Bronchus fibroblast of lung (primary cell): ENCODE data around the gene DCLRE1A. TPM values are rescaled to one million over a fixed set of nuclear protein-coding genes. Genes with fewer than 3 reads are reported as not detected.

Experiments used
- total RNA-seq: library from RNA; depleted of rRNA; stranded (reverse); fragments of >200 nt; gene quantifications from 2 replicates; pipeline ENCODE4 v1.2.3, GENCODE V29; 2015

The DCLRE1A gene
- 5.5 and 7.2 TPM in 2 replicates for total RNA-seq

GRCh38 chr10:113854013-113854760 is at the start of gene DCLRE1A, which contains the start of gene NHLRC2:
Gene DCLRE1A (minus strand): TSS chr10:113854082. CDS start chr10:113853182, 900 bp downstream.
Gene NHLRC2 (plus strand): TSS chr10:113854661. CDS start chr10:113854873, 212 bp downstream.

Other genes starting within 250 kb of the DCLRE1A start
- gene NRAP, start 190.0 kb downstream of the DCLRE1A start, total RNA-seq = not detected in 2 replicates
- gene CASP7, start 174.2 kb downstream of the DCLRE1A start, total RNA-seq = 16.9 and 18.8 TPM in 2 replicates
- gene PLEKHS1, start 102.4 kb downstream of the DCLRE1A start, total RNA-seq = not detected in 2 replicates
- 18.0 and 20.8 TPM in 2 replicates for gene NHLRC2, start 579 bp upstream of the DCLRE1A start, total RNA-seq
- gene ADRB1, start 189.8 kb upstream of the DCLRE1A start, total RNA-seq = under 0.01 and 0.17 TPM in 2 replicates